CD14-positive monocyte (primary cell): ENCODE results near the gene ZNF738. TPM values are rescaled to one million over a fixed set of nuclear protein-coding genes. Genes with fewer than 3 reads are reported as not detected.

Source experiments
- DNase-seq, 3 donors: peaks; one replicate each; pipeline ENCODE4 v3.0.0-alpha.2; 2011 to 2022
- H2AFZ ChIP-seq: 2 replicates; pipeline ENCODE4 v1.6.0; 2012; ENCODE audit warnings: mild to moderate bottlenecking, low read depth, low read length, inconsistent platforms; ENCODE audit not compliant: insufficient read depth, poor library complexity, severe bottlenecking
- H3K27ac ChIP-seq, 2 donors: 1 replicate in 1 of 2; 2 replicates in 1 of 2; pipeline ENCODE4 v1.5.1; 2012 to 2013; ENCODE audit warnings: low read length in 2 of 2, control low read depth in 1 of 2, inconsistent platforms in 1 of 2, low read depth in 1 of 2, mild to moderate bottlenecking in 1 of 2
- H3K27me3 ChIP-seq, 2 donors: one replicate each; pipeline versions ENCODE4 v1.6.0 to v1.6.1; 2011 to 2013; ENCODE audit warnings: low read length in 2 of 2; ENCODE audit not compliant: control insufficient read depth in 2 of 2, insufficient read depth in 2 of 2
- H3K36me3 ChIP-seq, 2 donors: replicated peaks in 1 of 2; 1 replicate in 1 of 2; 2 replicates in 1 of 2; pipeline versions ENCODE4 v1.5.1 to v1.6.1; 2012 to 2013; ENCODE audit warnings: low read length in 2 of 2, control low read depth in 1 of 2, inconsistent platforms in 1 of 2, mild to moderate bottlenecking in 1 of 2; ENCODE audit not compliant: insufficient read depth in 2 of 2, control insufficient read depth in 1 of 2
- H3K4me1 ChIP-seq, 2 donors: 1 replicate in 1 of 2; 2 replicates in 1 of 2; pipeline versions ENCODE4 v1.5.1 to v1.6.1; 2012 to 2013; ENCODE audit warnings: low read length in 2 of 2, control low read depth in 1 of 2, inconsistent platforms in 1 of 2, mild to moderate bottlenecking in 1 of 2, moderate library complexity in 1 of 2; ENCODE audit not compliant: insufficient read depth in 2 of 2, control insufficient read depth in 1 of 2
- H3K4me2 ChIP-seq: replicated peaks from 2 replicates; pipeline ENCODE3; 2012; ENCODE audit warnings: low read length, moderate library complexity, mild to moderate bottlenecking; ENCODE audit not compliant: poor library complexity, severe bottlenecking; ENCODE audit errors: extremely low read depth
- H3K4me3 ChIP-seq, 3 experiments: fragments of 200-600 bp in 1 of 3; sonication (generic) in 1 of 3; replicated peaks in 1 of 3; 1 replicate in 2 of 3; 2 replicates in 1 of 3; pipeline ENCODE4 v1.5.1; 2011 to 2013; ENCODE audit warnings: low read length in 3 of 3, mild to moderate bottlenecking in 3 of 3, control low read depth in 2 of 3, low read depth in 2 of 3, inconsistent platforms in 1 of 3, moderate library complexity in 1 of 3
- H3K79me2 ChIP-seq: 2 replicates; pipeline ENCODE4 v1.6.0; 2012; ENCODE audit warnings: mild to moderate bottlenecking, control low read depth, inconsistent platforms, low read length, moderate library complexity; ENCODE audit not compliant: insufficient read depth
- H3K9ac ChIP-seq: 2 replicates; pipeline ENCODE4 v1.6.0; 2017; ENCODE audit warnings: low read length, mild to moderate bottlenecking; ENCODE audit not compliant: insufficient read depth, poor library complexity, severe bottlenecking
- H3K9me3 ChIP-seq, 2 donors: replicated peaks in 1 of 2; 1 replicate in 1 of 2; 2 replicates in 1 of 2; pipeline versions ENCODE4 v1.5.1 to v1.6.1; 2012 to 2013; ENCODE audit warnings: low read length in 2 of 2, control low read depth in 1 of 2; ENCODE audit not compliant: control insufficient read depth in 1 of 2, insufficient read depth in 1 of 2
- H4K20me1 ChIP-seq: 2 replicates; pipeline ENCODE4 v1.6.0; 2012; ENCODE audit warnings: mild to moderate bottlenecking, low read length, control low read depth, moderate library complexity; ENCODE audit not compliant: insufficient read depth
- H3K27ac Mint-ChIP-seq, 7 donors: one replicate each; pipeline ENCODE4 v1.8.0; 2020; ENCODE audit warnings: mild to moderate bottlenecking in 7 of 7, mixed read lengths in 7 of 7, moderate library complexity in 6 of 7, inconsistent platforms in 2 of 7
- H3K27me3 Mint-ChIP-seq, 3 donors: one replicate each; pipeline ENCODE4 v1.8.0; 2021 to 2022; ENCODE audit warnings: low read depth in 3 of 3, mild to moderate bottlenecking in 3 of 3, mixed read lengths in 3 of 3, moderate library complexity in 3 of 3, inconsistent platforms in 1 of 3
- H3K36me3 Mint-ChIP-seq, 2 donors: one replicate each; pipeline ENCODE4 v1.8.0; 2020; ENCODE audit warnings: mixed read lengths in 2 of 2, inconsistent platforms in 1 of 2, mild to moderate bottlenecking in 1 of 2
- H3K4me1 Mint-ChIP-seq: one replicate; pipeline ENCODE4 v1.8.0; 2020; ENCODE audit warnings: mild to moderate bottlenecking, mixed read lengths
- H3K4me3 Mint-ChIP-seq, 2 donors: one replicate each; pipeline ENCODE4 v1.8.0; 2020; ENCODE audit warnings: mild to moderate bottlenecking in 2 of 2, mixed read lengths in 2 of 2, moderate library complexity in 1 of 2
- H3K9me3 Mint-ChIP-seq, 7 donors: one replicate each; pipeline ENCODE4 v1.8.0; 2020 to 2022; ENCODE audit warnings: mixed read lengths in 7 of 7, mild to moderate bottlenecking in 6 of 7, moderate library complexity in 6 of 7, inconsistent platforms in 2 of 7
- WGBS: methylation state at CpG from one replicate; pipeline ENCODE4 v1.1.5; 2013; ENCODE audit warnings: missing lambda C conversion rate; ENCODE audit not compliant: insufficient coverage; 5-methylcytosine and 5-hydroxymethylcytosine counted together
- intact Hi-C, 2 donors: fragments of 100-400 bp; cut with micrococcal nuclease; formaldehyde crosslinking; loops; one replicate each; pipeline versions ENCODE4 v1.15.0 to v1.15.1; 2023
- polyA plus RNA-seq, 3 donors: library from polyadenylated mRNA; depleted of rRNA in 1 of 3; unstranded in 2 of 3; stranded (reverse) in 1 of 3; fragments of 300-500 nt in 2 of 3; fragments of >200 nt in 1 of 3; fragmentation: Illumina TruSeq in 2 of 3; gene quantifications; 1 replicate in 2 of 3; 2 replicates in 1 of 3; pipeline ENCODE4 v1.2.3, GENCODE V29; 2012 to 2021
- TF ChIP-seq, protein P1 (sequence below): fragments of 200-600 bp; IDR thresholded peaks from one replicate; pipeline ENCODE4 v1.8.0; 2022; ENCODE audit warnings: antibody characterized with exemption, mild to moderate bottlenecking

Gene ZNF738
- polyA plus RNA-seq, 3 donors, result 3.5 to 5.0 (median 4.0) TPM

DNA sequence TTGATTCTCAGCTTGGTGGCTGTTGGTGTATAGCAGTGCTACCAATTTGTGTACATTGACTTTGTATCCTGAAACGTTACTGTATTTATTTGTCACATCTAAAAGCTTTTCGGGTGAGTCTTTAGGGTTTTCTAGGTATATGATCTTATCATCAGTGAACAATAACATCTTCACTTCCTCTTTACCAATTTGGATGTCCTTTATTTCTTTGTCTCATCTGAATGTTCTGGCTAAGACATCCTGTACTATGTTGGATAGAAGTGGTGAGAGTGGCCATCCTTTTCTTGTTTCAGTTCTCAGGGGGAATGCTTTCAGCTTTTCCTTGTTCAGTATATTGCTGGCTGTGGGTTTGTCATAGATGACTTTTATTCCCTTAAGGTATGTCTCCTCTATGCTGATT, 6.0 kb upstream of the ZNF738 start:
- H4K20me1 ChIP-seq, result no peaks in the 10 kb centered on the region
- H3K27ac Mint-ChIP-seq, result no peak overlapping the region
- WGBS, result no CpG with 5 or more reads among the region's 2 CpGs

DNA sequence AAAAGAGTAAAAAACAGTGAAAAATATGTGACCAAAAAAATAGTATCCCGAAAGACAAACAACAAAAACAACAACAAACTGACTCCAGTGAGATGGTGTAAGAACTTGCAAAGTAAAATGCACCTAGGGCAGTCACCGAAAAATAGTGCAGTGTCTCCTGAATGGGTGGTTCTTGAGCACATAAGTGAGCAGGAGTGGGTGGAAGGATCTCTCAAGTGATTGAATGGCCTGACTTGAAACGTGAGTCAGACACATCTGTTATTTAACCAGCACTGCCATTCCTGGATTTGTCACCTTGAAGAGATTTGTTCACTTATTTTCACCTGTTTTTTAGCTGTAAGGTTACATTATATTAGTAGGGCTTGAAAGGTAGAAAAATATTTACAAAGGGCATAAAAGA, 3.5 kb downstream of the ZNF738 start:
- DNase-seq, result no peak
- intact Hi-C loops, result no loop called here
- Histone ChIP-seq H3K36me3 (peaks cover 27 to 70% of the 10 kb centered on the region in 2 donors), H3K27me3 (no peaks in the 10 kb centered on the region), H3K27ac (no peak overlapping the region), H3K79me2 (peaks cover 24% of the 10 kb centered on the region), H3K4me3 (no peak overlapping the region), H4K20me1 (no peaks in the 10 kb centered on the region), H3K9ac (no peak overlapping the region), H3K4me1 (peaks cover 7 to 8% of the 10 kb centered on the region in 2 donors), H3K4me2 (no peak overlapping the region), H3K9me3 (peaks cover 44 to 50% of the 10 kb centered on the region in 2 donors), H2AFZ (no peak overlapping the region)
- Mint-ChIP-seq H3K27ac (no peak overlapping the region), H3K27me3 (no peaks in the 10 kb centered on the region), H3K9me3 (peaks cover 22 to 76% (median 62%) of the 10 kb centered on the region in 7 donors), H3K4me3 (no peak overlapping the region), H3K36me3 (peaks cover 46 to 68% of the 10 kb centered on the region in 2 donors), H3K4me1 (peaks cover 14% of the 10 kb centered on the region)
- TF ChIP-seq, protein P1, sequence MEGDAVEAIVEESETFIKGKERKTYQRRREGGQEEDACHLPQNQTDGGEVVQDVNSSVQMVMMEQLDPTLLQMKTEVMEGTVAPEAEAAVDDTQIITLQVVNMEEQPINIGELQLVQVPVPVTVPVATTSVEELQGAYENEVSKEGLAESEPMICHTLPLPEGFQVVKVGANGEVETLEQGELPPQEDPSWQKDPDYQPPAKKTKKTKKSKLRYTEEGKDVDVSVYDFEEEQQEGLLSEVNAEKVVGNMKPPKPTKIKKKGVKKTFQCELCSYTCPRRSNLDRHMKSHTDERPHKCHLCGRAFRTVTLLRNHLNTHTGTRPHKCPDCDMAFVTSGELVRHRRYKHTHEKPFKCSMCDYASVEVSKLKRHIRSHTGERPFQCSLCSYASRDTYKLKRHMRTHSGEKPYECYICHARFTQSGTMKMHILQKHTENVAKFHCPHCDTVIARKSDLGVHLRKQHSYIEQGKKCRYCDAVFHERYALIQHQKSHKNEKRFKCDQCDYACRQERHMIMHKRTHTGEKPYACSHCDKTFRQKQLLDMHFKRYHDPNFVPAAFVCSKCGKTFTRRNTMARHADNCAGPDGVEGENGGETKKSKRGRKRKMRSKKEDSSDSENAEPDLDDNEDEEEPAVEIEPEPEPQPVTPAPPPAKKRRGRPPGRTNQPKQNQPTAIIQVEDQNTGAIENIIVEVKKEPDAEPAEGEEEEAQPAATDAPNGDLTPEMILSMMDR, result no peak
- no CpG with 5 or more reads among the region's 3 CpGs for WGBS

More for the DNA sequence above, 6.0 kb upstream of the ZNF738 start:
- no peak for DNase-seq
- Mint-ChIP-seq H3K27me3 (peaks cover 0 to 3% (median 0%) of the 10 kb centered on the region in 3 donors), H3K36me3 (no peaks in the 10 kb centered on the region), H3K9me3 (peaks cover 18 to 72% (median 59%) of the 10 kb centered on the region in 7 donors), H3K4me3 (no peak overlapping the region), H3K4me1 (no peaks in the 10 kb centered on the region)
- no peaks in the 10 kb centered on the region for H3K27me3 ChIP-seq
- H3K36me3 ChIP-seq, result no peaks in the 10 kb centered on the region
- no peaks in the 10 kb centered on the region for H3K79me2 ChIP-seq
- H2AFZ ChIP-seq, result no peak overlapping the region
- H3K4me1 ChIP-seq, result no peaks in the 10 kb centered on the region
- no peak overlapping the region for H3K4me2 ChIP-seq
- intact Hi-C loops, result no loop called here
- H3K4me3 ChIP-seq, result no peak overlapping the region
- TF ChIP-seq, protein P1, result no peak
- peaks cover 27 to 38% of the 10 kb centered on the region in 2 donors for H3K9me3 ChIP-seq
- no peak overlapping the region for H3K9ac ChIP-seq
- H3K27ac ChIP-seq, result no peak overlapping the region
